GM19397 (cell line): Measurements from ENCODE around the gene ADAMTS15.
"Not testable (repeated sequence)": the region's sequence is repeated elsewhere in the genome, so short reads cannot be mapped to it uniquely, and the experiment has no call there.

Experiments
- ATAC-seq: cut with Tn5 transposase; IDR thresholded peaks from one replicate; pipeline ENCODE4 v1.9.1; 2021; ENCODE audit warnings: mild to moderate bottlenecking, moderate library complexity; ENCODE audit not compliant: unreplicated experiment

Gene ADAMTS15

GRCh38 chr11:130435671-130436070 is 12.8 kb upstream of the ADAMTS15 start:
- ATAC-seq: no peak

- no peak for ATAC-seq
These were observed 12.3 kb upstream of the ADAMTS15 start for GRCh38 chr11:130436171-130436570.

GRCh38 chr11:130437848-130438247 is 10.6 kb upstream of the ADAMTS15 start:
- ATAC-seq: no peak

- not testable (repeated sequence) for ATAC-seq
These were observed 9.9 kb upstream of the ADAMTS15 start for GRCh38 chr11:130438401-130439159.

DNA sequence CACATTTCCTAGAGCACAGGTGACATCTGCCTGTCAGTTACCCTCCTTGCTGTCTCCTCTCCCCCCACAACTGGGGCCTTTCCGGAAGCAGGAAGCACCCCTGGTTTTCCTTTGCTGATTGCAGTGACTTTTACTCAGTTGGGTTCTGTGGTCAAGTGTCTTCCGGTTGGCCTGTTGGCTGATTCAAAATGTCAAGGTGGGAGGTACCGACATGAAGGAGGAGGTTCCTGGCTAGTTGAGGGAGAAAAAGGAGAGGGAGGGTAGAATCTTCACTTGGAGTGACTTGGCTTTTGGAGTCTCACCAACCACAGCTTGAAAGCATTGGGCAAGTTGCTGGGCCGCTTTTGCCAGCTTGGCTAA is 9.3 kb upstream of the ADAMTS15 start:
- no peak for ATAC-seq

- no peak for ATAC-seq
These were observed 8.6 kb upstream of the ADAMTS15 start for GRCh38 chr11:130439876-130440275.

GRCh38 chr11:130441719-130442118 is 6.7 kb upstream of the ADAMTS15 start:
- no peak for ATAC-seq

- ATAC-seq: no peak
These were observed 5.7 kb upstream of the ADAMTS15 start for GRCh38 chr11:130442737-130443136.

GRCh38 chr11:130445788-130446187 is 2.7 kb upstream of the ADAMTS15 start:
- ATAC-seq: no peak

GRCh38 chr11:130448039-130448415 is 418 bp upstream of the ADAMTS15 start:
- no peak for ATAC-seq

DNA sequence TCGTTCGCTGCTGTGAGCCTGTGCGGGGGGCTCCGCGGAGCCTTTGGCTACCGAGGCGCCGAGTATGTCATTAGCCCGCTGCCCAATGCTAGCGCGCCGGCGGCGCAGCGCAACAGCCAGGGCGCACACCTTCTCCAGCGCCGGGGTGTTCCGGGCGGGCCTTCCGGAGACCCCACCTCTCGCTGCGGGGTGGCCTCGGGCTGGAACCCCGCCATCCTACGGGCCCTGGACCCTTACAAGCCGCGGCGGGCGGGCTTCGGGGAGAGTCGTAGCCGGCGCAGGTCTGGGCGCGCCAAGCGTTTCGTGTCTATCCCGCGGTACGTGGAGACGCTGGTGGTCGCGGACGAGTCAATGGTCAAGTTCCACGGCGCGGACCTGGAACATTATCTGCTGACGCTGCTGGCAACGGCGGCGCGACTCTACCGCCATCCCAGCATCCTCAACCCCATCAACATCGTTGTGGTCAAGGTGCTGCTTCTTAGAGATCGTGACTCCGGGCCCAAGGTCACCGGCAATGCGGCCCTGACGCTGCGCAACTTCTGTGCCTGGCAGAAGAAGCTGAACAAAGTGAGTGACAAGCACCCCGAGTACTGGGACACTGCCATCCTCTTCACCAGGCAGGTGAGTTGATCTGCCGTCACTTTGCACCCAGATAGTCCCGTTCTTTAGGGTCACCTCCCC is 1.0 kb downstream of the ADAMTS15 start:
- no peak for ATAC-seq

DNA sequence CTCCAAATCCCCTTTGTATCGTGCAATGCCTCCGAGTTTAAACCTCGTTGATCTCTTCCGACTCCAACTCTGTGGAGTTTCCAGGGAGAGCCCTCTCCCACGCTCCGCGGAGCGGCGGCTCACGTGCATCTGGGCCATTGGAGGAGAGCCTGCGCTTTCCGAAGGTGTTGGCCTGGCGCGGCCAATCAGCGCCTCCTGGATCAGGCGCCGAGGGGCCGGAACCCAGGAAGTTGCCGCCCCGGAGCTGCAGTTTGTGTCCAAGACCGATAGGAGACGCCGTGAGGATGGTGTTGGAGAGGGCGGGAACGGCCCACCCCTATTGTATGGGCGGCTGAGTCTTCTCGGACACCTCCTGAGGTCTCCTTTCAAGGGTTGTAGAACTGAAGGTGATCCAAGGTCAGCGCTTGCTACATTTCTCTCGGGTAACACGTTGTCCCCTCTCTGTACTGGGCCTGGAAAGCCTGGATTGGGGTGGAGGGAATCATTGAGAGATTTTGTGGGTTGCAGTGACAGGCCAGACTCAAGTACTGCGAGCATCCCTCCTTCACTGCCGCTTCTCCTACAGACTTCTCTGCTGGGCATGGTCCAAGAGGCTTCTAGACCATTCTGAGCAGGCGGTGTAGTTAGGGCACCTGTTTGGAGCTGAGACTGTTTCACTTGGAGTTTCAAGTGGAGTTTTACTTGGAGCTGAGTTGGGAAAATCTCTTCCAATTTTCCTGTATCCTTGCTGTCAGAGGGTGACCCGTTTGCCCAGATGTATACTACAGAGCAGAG is 1.7 kb downstream of the ADAMTS15 start:
- ATAC-seq: no peak

GRCh38 chr11:130451231-130452019 is 3.0 kb downstream of the ADAMTS15 start:
- no peak for ATAC-seq

DNA sequence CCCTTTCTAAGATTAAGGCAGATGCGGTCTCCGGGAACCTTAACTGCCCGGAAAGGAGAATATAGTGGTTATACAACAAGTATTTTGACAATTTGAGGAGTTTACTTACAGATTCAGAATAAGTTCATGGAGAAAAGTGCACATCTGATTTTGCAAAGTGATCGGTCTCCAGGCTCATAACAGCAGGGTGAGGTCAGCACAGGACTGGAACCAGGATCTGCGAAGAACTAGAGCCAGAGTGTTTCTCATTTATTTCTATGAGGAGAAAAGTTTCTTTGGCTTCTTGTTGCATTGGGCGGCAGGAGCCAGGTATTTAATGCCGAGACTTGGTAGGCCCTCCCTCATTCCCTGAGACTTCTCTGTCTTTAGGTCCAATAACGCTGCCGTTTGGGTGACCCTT is 3.7 kb downstream of the ADAMTS15 start:
- no peak for ATAC-seq

DNA sequence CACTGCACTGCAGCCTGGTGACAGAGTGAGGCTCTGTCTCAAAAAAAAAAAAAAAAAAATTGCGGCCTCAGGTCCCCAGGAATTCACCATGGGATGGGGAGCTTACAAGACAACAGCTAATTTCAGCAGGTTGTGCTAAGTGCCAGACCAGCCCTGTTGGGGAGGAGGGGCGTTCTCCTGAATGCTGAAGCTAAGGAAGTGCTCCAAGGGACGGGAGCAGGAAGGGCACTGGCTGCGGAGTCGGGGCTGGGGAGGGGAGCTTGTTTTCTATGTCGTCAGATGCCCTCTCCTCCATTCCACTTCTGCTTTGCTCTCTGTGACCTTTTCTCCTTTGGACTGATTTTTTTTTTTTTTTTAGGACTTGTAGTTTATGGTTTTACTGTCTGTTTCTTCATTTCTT is 4.5 kb downstream of the ADAMTS15 start:
- no peak for ATAC-seq

GRCh38 chr11:130454491-130455252 is 6.2 kb downstream of the ADAMTS15 start:
- ATAC-seq: no peak

GRCh38 chr11:130455483-130456127 is 7.2 kb downstream of the ADAMTS15 start:
- no peak for ATAC-seq

GRCh38 chr11:130456286-130456685 is 7.8 kb downstream of the ADAMTS15 start:
- ATAC-seq: no peak

GRCh38 chr11:130457623-130458409 is 9.4 kb downstream of the ADAMTS15 start:
- no peak for ATAC-seq
